Omental fat pad (tissue), 4 donors: ENCODE results near the gene EPHB3. TPM values are rescaled to one million over a fixed set of nuclear protein-coding genes. Genes with fewer than 3 reads are reported as not detected.

Source experiments
- ATAC-seq: fragments of 150-250 bp; one replicate; pipeline ENCODE4 v1.9.1; 2016; ENCODE audit warnings: mild to moderate bottlenecking, moderate library complexity; ENCODE audit not compliant: low FRiP score
- DNase-seq: peaks from one replicate; pipeline ENCODE4 v3.0.0-alpha.2; 2019; ENCODE audit warnings: low spot score
- CTCF ChIP-seq, 3 donors: fragments of 450-650 bp; IDR thresholded peaks; one replicate each; pipeline ENCODE4 v1.5.1; 2016 to 2017; ENCODE audit warnings: antibody characterized with exemption in 3 of 3, mild to moderate bottlenecking in 3 of 3, moderate library complexity in 2 of 3
- total RNA-seq, 4 donors: library from RNA; depleted of rRNA; stranded (reverse); fragments of >200 nt; gene quantifications; one replicate each; pipeline ENCODE4 v1.1.0, GENCODE V29; 2016

The EPHB3 gene
- total RNA-seq, 4 donors from 2014 or later: 0.79 to 3.1 (median 2.1) TPM

- TF ChIP-seq CTCF (IDR thresholded peaks at IDR 0.05): no peak
- ATAC-seq (no peak), DNase-seq (no peak)
Measured at GRCh38 chr3:184552863-184553262, 8.7 kb upstream of the EPHB3 start.

- TF ChIP-seq CTCF (IDR thresholded peaks at IDR 0.05): no peak
- no peak for ATAC-seq
- no peak for DNase-seq
Measured at GRCh38 chr3:184553385-184553784, 8.2 kb upstream of the EPHB3 start.

DNA sequence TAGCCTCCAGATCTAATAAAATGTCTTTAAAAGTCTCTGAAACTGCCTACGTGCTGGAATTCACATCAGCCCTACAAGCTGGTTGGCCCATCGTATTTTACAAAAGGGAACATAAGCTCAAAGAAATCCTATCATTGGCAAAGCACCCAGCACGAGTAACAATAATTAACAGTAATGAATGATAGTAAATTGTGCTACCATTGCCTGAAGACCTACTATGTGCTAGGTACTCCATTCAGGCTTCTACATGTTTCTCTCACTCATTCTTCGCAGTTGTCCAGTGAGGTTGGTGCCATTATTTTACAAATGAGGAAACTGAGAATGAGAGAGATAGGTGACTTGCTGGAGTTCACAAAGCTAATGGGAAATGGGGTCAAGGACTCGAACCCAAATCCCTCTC is 7.1 kb upstream of the EPHB3 start:
- TF ChIP-seq CTCF (IDR thresholded peaks at IDR 0.05): no peak
- DNase-seq: no peak
- ATAC-seq: no peak

DNA sequence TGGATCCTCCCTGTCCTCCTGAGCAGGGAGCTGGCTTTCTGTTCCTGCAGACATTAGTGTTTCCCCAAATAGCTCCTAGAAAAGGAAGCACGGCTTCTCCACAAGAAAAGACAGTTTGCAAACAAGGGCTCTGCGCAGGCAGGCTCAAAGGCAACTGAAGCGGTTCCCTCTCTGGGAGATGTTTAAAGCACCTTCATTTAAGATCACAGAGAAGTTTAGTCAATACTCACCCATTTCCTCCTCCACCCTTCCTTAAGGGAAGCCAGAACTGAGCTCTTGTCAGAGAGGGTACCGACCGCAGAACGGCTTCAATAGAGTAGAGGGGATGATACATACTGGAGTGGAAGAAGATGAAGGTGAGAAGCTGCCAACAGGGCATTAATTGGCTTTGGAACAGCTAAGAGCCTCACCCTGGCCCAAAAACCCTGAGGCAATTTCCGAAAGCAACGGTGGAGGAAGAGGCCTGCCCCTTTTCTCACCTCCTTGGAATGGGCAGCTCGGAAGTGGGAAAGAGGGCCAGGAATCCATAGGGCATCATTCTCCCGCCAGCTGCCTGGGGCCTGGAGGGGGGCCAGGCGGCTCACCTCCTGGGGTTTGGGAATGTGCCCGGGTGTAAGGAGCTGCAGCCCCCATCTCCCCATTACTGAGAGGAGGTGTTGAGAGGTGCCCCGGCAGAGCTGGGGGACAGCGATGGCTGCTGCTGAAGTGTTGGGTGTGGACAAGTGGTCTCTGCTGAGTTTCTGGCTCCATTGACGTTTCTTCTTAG is 4.8 kb upstream of the EPHB3 start:
- ATAC-seq (no peak), DNase-seq (no peak)
- TF ChIP-seq CTCF (IDR thresholded peaks at IDR 0.05): no peak

DNA sequence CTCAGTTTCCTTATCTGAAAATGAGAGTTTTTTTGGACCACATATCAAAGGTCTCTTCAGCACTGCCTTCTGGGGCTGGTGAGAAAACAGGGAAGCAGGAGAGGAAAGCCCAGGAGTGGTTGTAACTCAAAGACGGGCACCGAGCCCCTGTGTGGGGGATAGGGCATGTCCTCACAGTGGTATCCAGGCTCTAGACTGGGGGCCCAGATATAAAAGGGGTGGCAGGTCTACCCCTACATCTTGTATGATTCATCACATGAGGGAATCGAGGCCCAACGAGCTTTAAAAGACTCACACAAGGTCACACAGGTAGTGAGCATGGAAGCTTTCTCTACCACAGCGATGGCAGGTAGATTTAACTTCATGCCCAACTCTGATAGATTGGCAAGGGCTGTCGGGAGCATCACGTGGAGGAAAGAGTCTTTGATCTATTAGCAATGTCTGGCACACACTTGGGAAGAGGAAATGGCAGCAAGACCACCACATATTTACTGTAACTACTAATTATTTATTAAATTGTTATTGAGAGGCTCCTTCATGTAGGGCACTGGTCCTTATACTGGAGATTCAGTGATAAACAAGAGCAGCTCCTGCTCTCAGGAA is 4.1 kb upstream of the EPHB3 start:
- DNase-seq (no peak), ATAC-seq (no peak)
- TF ChIP-seq CTCF (IDR thresholded peaks at IDR 0.05): no peak

DNA sequence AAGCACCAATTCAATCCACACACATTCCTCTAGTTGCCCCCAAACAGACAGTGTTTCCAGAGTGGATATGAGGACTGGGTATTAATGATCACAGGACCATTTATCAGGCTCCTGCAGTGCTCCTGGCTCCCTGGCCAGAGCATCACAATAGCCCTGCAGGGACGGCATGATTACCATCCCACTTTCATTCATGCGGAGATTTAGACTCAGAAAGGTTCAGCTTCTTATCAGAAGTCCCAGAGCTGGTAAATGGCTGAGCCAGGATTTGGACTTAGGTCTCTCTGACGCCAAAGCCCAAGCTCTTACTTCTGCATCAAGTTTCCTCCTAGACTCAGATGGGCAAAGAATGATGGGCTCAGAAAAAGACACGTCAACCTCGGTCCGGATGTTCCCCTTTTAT is 2.9 kb upstream of the EPHB3 start:
- no peak for TF ChIP-seq CTCF (IDR thresholded peaks at IDR 0.05)
- ATAC-seq (no peak), DNase-seq (no peak)

- DNase-seq (no peak), ATAC-seq (no peak)
- TF ChIP-seq CTCF (IDR thresholded peaks at IDR 0.05): no peak
Measured at GRCh38 chr3:184559336-184559735, 2.2 kb upstream of the EPHB3 start.
